Glutamatergic neuron (in vitro differentiated cells): Measurements from ENCODE around the gene MLLT11. TPM values are rescaled to one million over a fixed set of nuclear protein-coding genes. Genes with fewer than 3 reads are reported as not detected.
A peak's percentile ranks its signal among the peaks of the same experiment; 100 is the strongest.

ENCODE experiments used
- DNase-seq: peaks from one replicate; pipeline ENCODE4 v3.0.0; 2022
- H3K27ac Mint-ChIP-seq: one replicate; pipeline ENCODE4 v1.8.0; 2020; ENCODE audit warnings: mild to moderate bottlenecking, mixed read lengths, inconsistent platforms; ENCODE audit not compliant: unreplicated experiment
- H3K27me3 Mint-ChIP-seq: one replicate; pipeline ENCODE4 v1.8.0; 2020; ENCODE audit warnings: mild to moderate bottlenecking, moderate library complexity, mixed read lengths, inconsistent platforms; ENCODE audit not compliant: unreplicated experiment
- H3K36me3 Mint-ChIP-seq: one replicate; pipeline ENCODE4 v1.8.0; 2020; ENCODE audit warnings: mild to moderate bottlenecking, mixed read lengths, inconsistent platforms; ENCODE audit not compliant: unreplicated experiment
- H3K4me1 Mint-ChIP-seq: one replicate; pipeline ENCODE4 v1.8.0; 2020; ENCODE audit warnings: mild to moderate bottlenecking, low read depth, mixed read lengths, inconsistent platforms; ENCODE audit not compliant: unreplicated experiment
- H3K4me3 Mint-ChIP-seq: one replicate; pipeline ENCODE4 v1.8.0; 2020; ENCODE audit warnings: mild to moderate bottlenecking, mixed read lengths, inconsistent platforms; ENCODE audit not compliant: unreplicated experiment
- H3K9me3 Mint-ChIP-seq: one replicate; pipeline ENCODE4 v1.8.0; 2020; ENCODE audit warnings: mild to moderate bottlenecking, moderate library complexity, mixed read lengths, inconsistent platforms; ENCODE audit not compliant: unreplicated experiment
- long read RNA-seq: library from polyadenylated mRNA; unstranded; transcript quantifications from one replicate; pipeline ENCODE4 v2.0.0, GENCODE V29; 2020; ENCODE audit not compliant: unreplicated experiment
- total RNA-seq: library from RNA; stranded (reverse); fragmentation: NEBNext Ultra II Directional; extraction: Animal tissue kit (Norgen Biotek cat#: 25700); gene quantifications from one replicate; pipeline ENCODE4 v1.2.1, GENCODE V29; 2021; ENCODE audit not compliant: unreplicated experiment
- TF ChIP-seq, protein P1 (sequence below): fragments of 200-600 bp; sonication (generic); IDR thresholded peaks from one replicate; pipeline ENCODE4 v1.5.0; 2021; ENCODE audit not compliant: partially characterized antibody, unreplicated experiment

The MLLT11 gene
- total RNA-seq: 504 TPM
- long read RNA-seq, full-length matches to known transcripts: 2,557 of 2,671 reads
- long read RNA-seq, partial matches to known transcripts: 40 of 2,671 reads
- long read RNA-seq, other reads (novel, unspliced or antisense): 74 of 2,671 reads

- Mint-ChIP-seq H3K36me3 (peaks cover 27% of the 10 kb centered on the region), H3K9me3 (peaks cover 54% of the 10 kb centered on the region)
Observed at GRCh38 chr1:151060007-151060656, at the start of gene MLLT11. Gene MLLT11 (plus strand): TSS chr1:151060397. CDS start chr1:151067225, 6,828 bp downstream.

GRCh38 chr1:151011154-151011850 lies 48.9 kb upstream of the MLLT11 start:
- TF ChIP-seq, protein P1, sequence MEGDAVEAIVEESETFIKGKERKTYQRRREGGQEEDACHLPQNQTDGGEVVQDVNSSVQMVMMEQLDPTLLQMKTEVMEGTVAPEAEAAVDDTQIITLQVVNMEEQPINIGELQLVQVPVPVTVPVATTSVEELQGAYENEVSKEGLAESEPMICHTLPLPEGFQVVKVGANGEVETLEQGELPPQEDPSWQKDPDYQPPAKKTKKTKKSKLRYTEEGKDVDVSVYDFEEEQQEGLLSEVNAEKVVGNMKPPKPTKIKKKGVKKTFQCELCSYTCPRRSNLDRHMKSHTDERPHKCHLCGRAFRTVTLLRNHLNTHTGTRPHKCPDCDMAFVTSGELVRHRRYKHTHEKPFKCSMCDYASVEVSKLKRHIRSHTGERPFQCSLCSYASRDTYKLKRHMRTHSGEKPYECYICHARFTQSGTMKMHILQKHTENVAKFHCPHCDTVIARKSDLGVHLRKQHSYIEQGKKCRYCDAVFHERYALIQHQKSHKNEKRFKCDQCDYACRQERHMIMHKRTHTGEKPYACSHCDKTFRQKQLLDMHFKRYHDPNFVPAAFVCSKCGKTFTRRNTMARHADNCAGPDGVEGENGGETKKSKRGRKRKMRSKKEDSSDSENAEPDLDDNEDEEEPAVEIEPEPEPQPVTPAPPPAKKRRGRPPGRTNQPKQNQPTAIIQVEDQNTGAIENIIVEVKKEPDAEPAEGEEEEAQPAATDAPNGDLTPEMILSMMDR: no peak
- H3K9me3 Mint-ChIP-seq: peaks cover 7% of the 10 kb centered on the region
- no peak overlapping the region for H3K4me3 Mint-ChIP-seq
- H3K36me3 Mint-ChIP-seq: no peaks in the 10 kb centered on the region
- no peak overlapping the region for H3K27ac Mint-ChIP-seq
- peaks cover 19% of the 10 kb centered on the region for H3K4me1 Mint-ChIP-seq
- DNase-seq: no peak
- H3K27me3 Mint-ChIP-seq: peaks cover 4% of the 10 kb centered on the region

More at GRCh38 chr1:151060007-151060656, at the start of gene MLLT11:
- TF ChIP-seq, protein P1: no peak
- H3K27ac Mint-ChIP-seq: peak within 1 kb of the TSS; percentile 98
- peaks cover 36% of the 10 kb centered on the region for H3K27me3 Mint-ChIP-seq
- peak within 1 kb of the TSS; percentile 93 for H3K4me3 Mint-ChIP-seq
- peak; percentile 88 for DNase-seq
- H3K4me1 Mint-ChIP-seq: peaks cover 23% of the 10 kb centered on the region

GRCh38 chr1:151012684-151013471 lies 47.3 kb upstream of the MLLT11 start:
- TF ChIP-seq, protein P1: no peak
- H3K9me3 Mint-ChIP-seq: no peaks in the 10 kb centered on the region
- H3K4me1 Mint-ChIP-seq: peaks cover 6% of the 10 kb centered on the region
- peaks cover 2% of the 10 kb centered on the region for H3K27me3 Mint-ChIP-seq
- H3K36me3 Mint-ChIP-seq: no peaks in the 10 kb centered on the region
- H3K4me3 Mint-ChIP-seq: no peak overlapping the region
- no peak for DNase-seq
- peak overlapping the region; percentile 44 for H3K27ac Mint-ChIP-seq

DNA sequence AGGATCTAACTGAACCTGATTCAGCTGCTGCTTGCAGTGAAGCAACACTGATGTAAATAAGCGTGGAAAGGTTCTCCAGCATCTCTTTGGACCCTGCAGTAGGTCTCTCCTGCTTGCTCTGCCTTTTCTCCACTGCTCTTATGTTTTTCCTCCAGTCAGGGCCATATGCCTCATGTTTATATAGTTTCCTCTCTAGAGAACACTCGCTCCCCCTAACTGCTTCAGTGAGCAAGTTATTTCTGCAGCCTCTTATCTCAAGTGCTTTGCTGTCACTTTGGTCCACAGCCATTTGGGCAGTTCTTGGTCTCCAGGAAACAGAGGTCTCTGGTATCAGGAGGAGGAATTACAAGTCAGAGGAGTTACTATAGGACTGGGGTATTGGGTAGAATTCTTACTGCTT lies 46.7 kb upstream of the MLLT11 start:
- Mint-ChIP-seq H3K4me3 (no peak overlapping the region), H3K9me3 (no peaks in the 10 kb centered on the region), H3K36me3 (no peaks in the 10 kb centered on the region), H3K27ac (peak overlapping the region; percentile 44), H3K4me1 (peaks cover 4% of the 10 kb centered on the region), H3K27me3 (peaks cover 2% of the 10 kb centered on the region)
- TF ChIP-seq, protein P1: no peak
- no peak for DNase-seq
